GM12872 (cell line): Measurements from ENCODE around the gene MED12L.

ENCODE experiments used
- CTCF ChIP-seq: IDR thresholded peaks from 3 replicates; pipeline ENCODE4 v1.5.1; 2011; ENCODE audit warnings: low read depth, mild to moderate bottlenecking, low read length, moderate library complexity; ENCODE audit not compliant: insufficient read depth

The MED12L gene

GRCh38 chr3:151262871-151263525 is 177.5 kb downstream of the MED12L start:
- TF ChIP-seq CTCF = no peak

GRCh38 chr3:151264605-151265004 is 179.1 kb downstream of the MED12L start:
- TF ChIP-seq CTCF = no peak

- TF ChIP-seq CTCF = no peak
Observed at GRCh38 chr3:151265166-151265565, 179.7 kb downstream of the MED12L start.

GRCh38 chr3:151265866-151266265 is 180.4 kb downstream of the MED12L start:
- no peak for TF ChIP-seq CTCF

- TF ChIP-seq CTCF = no peak
Observed at GRCh38 chr3:151267066-151267465, 181.6 kb downstream of the MED12L start.

- TF ChIP-seq CTCF = no peak
Observed at GRCh38 chr3:151268267-151269235, 183.1 kb downstream of the MED12L start.

GRCh38 chr3:151269631-151270030 is 184.2 kb downstream of the MED12L start:
- no peak for TF ChIP-seq CTCF
